Retinal pigment epithelial cell (primary cell): Measurements from ENCODE around the gene IQGAP1.
"Not testable (repeated sequence)": the region's sequence is repeated elsewhere in the genome, so short reads cannot be mapped to it uniquely, and the experiment has no call there.

ENCODE experiments used
- DNase-seq: peaks from one replicate; pipeline ENCODE4 v3.0.0-alpha.2; 2010; ENCODE audit warnings: low read depth
- H3K4me3 ChIP-seq: 2 replicates; pipeline ENCODE4 v1.5.1; 2011; ENCODE audit warnings: mild to moderate bottlenecking, low read length, control low read depth, moderate library complexity
- CTCF ChIP-seq: conservative IDR thresholded peaks from 2 replicates; pipeline ENCODE4 v1.5.1; 2011; ENCODE audit warnings: low read depth, low read length, control low read depth, inconsistent platforms

Gene IQGAP1

GRCh38 chr15:90497376-90497775 lies 109.3 kb downstream of the IQGAP1 start:
- TF ChIP-seq CTCF = no peak
- H3K4me3 ChIP-seq = no peak overlapping the region
- DNase-seq = no peak

GRCh38 chr15:90497912-90498311 lies 109.9 kb downstream of the IQGAP1 start:
- no peak for TF ChIP-seq CTCF
- DNase-seq = no peak
- no peak overlapping the region for H3K4me3 ChIP-seq

GRCh38 chr15:90500171-90500570 lies 112.1 kb downstream of the IQGAP1 start:
- no peak overlapping the region for H3K4me3 ChIP-seq
- no peak for TF ChIP-seq CTCF
- no peak for DNase-seq

GRCh38 chr15:90501898-90502297 lies 113.9 kb downstream of the IQGAP1 start:
- DNase-seq = no peak
- H3K4me3 ChIP-seq = no peak overlapping the region
- no peak for TF ChIP-seq CTCF

GRCh38 chr15:90510781-90511180 lies 122.7 kb downstream of the IQGAP1 start:
- H3K4me3 ChIP-seq, DNase-seq: not testable (repeated sequence)

GRCh38 chr15:90511211-90511618 lies 123.2 kb downstream of the IQGAP1 start:
- DNase-seq, H3K4me3 ChIP-seq: not testable (repeated sequence)

- H3K4me3 ChIP-seq = no peak overlapping the region
- no peak for TF ChIP-seq CTCF
- no peak for DNase-seq
Observed at GRCh38 chr15:90512276-90512675, 124.2 kb downstream of the IQGAP1 start.

GRCh38 chr15:90512981-90513380 lies 124.9 kb downstream of the IQGAP1 start:
- TF ChIP-seq CTCF = no peak
- H3K4me3 ChIP-seq = no peak overlapping the region
- DNase-seq = no peak
